GM19193 (cell line): ENCODE measurements around the gene CMTR1.

Experiments used
- POLR2A ChIP-seq: IDR thresholded peaks from 4 replicates; pipeline ENCODE4 v1.6.1; 2011; ENCODE audit not compliant: insufficient read depth, insufficient read length; ENCODE audit errors: extremely low read depth

The CMTR1 gene

GRCh38 chr6:37432916-37433656 lies at the start of gene CMTR1:
Gene CMTR1 (plus strand): TSS chr6:37433221. CDS start chr6:37435630, 2,409 bp downstream.
- peak; percentile 75 for TF ChIP-seq POLR2A

- TF ChIP-seq POLR2A = no peak
Measured at GRCh38 chr6:37388578-37388977, 44.4 kb upstream of the CMTR1 start.

GRCh38 chr6:37389857-37390256 lies 43.2 kb upstream of the CMTR1 start:
- no peak for TF ChIP-seq POLR2A

GRCh38 chr6:37391120-37391519 lies 41.9 kb upstream of the CMTR1 start:
- TF ChIP-seq POLR2A = no peak

GRCh38 chr6:37392821-37393220 lies 40.2 kb upstream of the CMTR1 start:
- no peak for TF ChIP-seq POLR2A

- TF ChIP-seq POLR2A = no peak
Measured at GRCh38 chr6:37393381-37393929, 39.6 kb upstream of the CMTR1 start.

GRCh38 chr6:37396571-37397180 lies 36.3 kb upstream of the CMTR1 start:
- TF ChIP-seq POLR2A = no peak

- no peak for TF ChIP-seq POLR2A
Measured at GRCh38 chr6:37399131-37399530, 33.9 kb upstream of the CMTR1 start.

GRCh38 chr6:37399795-37400490 lies 33.1 kb upstream of the CMTR1 start:
- TF ChIP-seq POLR2A = no peak

- TF ChIP-seq POLR2A = no peak
Measured at GRCh38 chr6:37406726-37407341, 26.2 kb upstream of the CMTR1 start.

GRCh38 chr6:37407948-37408347 lies 25.1 kb upstream of the CMTR1 start:
- no peak for TF ChIP-seq POLR2A

- TF ChIP-seq POLR2A = no peak
Measured at GRCh38 chr6:37409501-37409900, 23.5 kb upstream of the CMTR1 start.

- TF ChIP-seq POLR2A = no peak
Measured at GRCh38 chr6:37417393-37417792, 15.6 kb upstream of the CMTR1 start.

- no peak for TF ChIP-seq POLR2A
Measured at GRCh38 chr6:37418722-37419121, 14.3 kb upstream of the CMTR1 start.

- no peak for TF ChIP-seq POLR2A
Measured at GRCh38 chr6:37426058-37426944, 6.7 kb upstream of the CMTR1 start.

- TF ChIP-seq POLR2A = no peak
Measured at GRCh38 chr6:37426945-37427510, 6.0 kb upstream of the CMTR1 start.
